SK-N-MC (cell line): ENCODE measurements around the gene SLC3A2.
A peak's percentile ranks its signal among the peaks of the same experiment; 100 is the strongest.
"Not testable (repeated sequence)": the region's sequence is repeated elsewhere in the genome, so short reads cannot be mapped to it uniquely, and the experiment has no call there.

ENCODE experiments used
- DNase-seq: peaks from one replicate; pipeline ENCODE4 v3.0.0-alpha.2; 2011; ENCODE audit warnings: low read depth, low spot score
- H3K27ac ChIP-seq: fragments of 200-600 bp; sonication (generic); 2 replicates; pipeline ENCODE4 v1.5.1; 2016; ENCODE audit warnings: mixed run types
- H3K36me3 ChIP-seq: fragments of 200-600 bp; sonication (generic); 2 replicates; pipeline ENCODE4 v1.6.1; 2017; ENCODE audit warnings: antibody characterized with exemption, low read length, mixed read lengths; ENCODE audit not compliant: insufficient read depth
- H3K4me3 ChIP-seq: fragments of 200-600 bp; sonication (generic); 2 replicates; pipeline ENCODE4 v1.5.1; 2016
- H3K9ac ChIP-seq: fragments of 200-600 bp; sonication (generic); 2 replicates; pipeline ENCODE4 v1.8.0; 2017; ENCODE audit warnings: mixed run types, mixed read lengths; ENCODE audit not compliant: insufficient read length
- H3K9me3 ChIP-seq: fragments of 200-600 bp; sonication (generic); 2 replicates; pipeline ENCODE4 v1.6.1; 2017; ENCODE audit warnings: low read depth, mild to moderate bottlenecking, antibody characterized with exemption, low read length, moderate library complexity, mixed read lengths
- EZH2 ChIP-seq: fragments of 200-600 bp; sonication (generic); IDR thresholded peaks from one replicate; pipeline ENCODE4 v1.6.1; 2017; ENCODE audit warnings: antibody characterized with exemption
- FOXP2 ChIP-seq: optimal IDR thresholded peaks from 2 replicates; pipeline ENCODE3; 2011; ENCODE audit warnings: mild to moderate bottlenecking, moderate library complexity; ENCODE audit not compliant: insufficient read depth; ENCODE audit errors: extremely low read length, control extremely low read depth
- POLR2AphosphoS5 ChIP-seq: IDR thresholded peaks from 2 replicates; pipeline ENCODE4 v1.6.1; 2012; ENCODE audit warnings: mild to moderate bottlenecking, low read depth, low read length, borderline replicate concordance

The SLC3A2 gene

DNA sequence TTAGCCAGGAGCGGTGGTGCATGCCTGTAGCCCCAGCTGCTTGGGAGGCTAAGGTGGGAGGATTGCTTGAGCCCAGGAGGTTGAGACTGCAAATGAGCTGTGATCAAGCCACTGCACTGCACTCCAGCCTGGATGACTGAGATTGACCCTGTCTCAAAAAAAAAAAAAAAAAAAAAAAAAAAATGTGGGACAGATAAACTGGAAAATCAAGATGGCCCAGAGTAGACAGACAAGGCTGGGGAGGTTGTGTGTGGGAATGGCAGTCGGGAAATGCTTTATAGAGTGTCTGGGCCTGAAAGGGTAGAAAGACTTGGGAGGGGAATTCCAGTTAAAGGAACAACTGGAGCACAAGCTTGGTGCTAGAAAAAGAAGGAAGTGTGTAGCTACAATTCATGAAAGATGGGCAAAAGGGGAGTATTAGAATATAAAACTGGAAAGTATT lies 23.1 kb upstream of the SLC3A2 start:
- Histone ChIP-seq H3K36me3 (peaks cover 49% of the 10 kb centered on the region), H3K27ac (peak overlapping the region; percentile 94), H3K9me3 (no peaks in the 10 kb centered on the region), H3K4me3 (peak overlapping the region; percentile 94), H3K9ac (peak overlapping the region; percentile 99)
- DNase-seq = no peak
- TF ChIP-seq POLR2AphosphoS5 (no peak), FOXP2 (no peak), EZH2 (no peak)

DNA sequence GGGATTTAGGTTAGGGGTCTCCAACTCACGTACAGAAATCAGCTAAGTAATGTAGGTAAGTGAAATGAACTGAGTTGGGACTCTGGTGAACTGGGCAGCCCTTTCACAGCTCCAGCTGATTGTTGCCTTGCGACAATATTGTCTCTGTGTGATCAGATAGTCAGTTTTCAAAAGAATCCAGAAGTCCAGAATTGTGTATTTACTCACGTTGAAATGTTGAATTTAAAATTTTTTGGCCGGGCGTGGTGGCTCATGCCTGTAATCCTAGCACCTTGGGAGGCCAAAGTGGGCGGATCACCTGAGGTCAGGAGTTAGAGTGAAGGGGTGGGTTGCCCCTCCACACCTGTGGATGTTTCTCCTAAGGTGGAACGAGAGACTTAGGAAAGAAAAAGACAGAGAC lies 22.5 kb upstream of the SLC3A2 start:
- no peaks in the 10 kb centered on the region for H3K9me3 ChIP-seq
- peak overlapping the region; percentile 94; the same call in 1 of the 2 replicates for H3K27ac ChIP-seq
- H3K36me3 ChIP-seq = peaks cover 46% of the 10 kb centered on the region
- DNase-seq = no peak
- H3K4me3 ChIP-seq = peak overlapping the region; percentile 94
- peak overlapping the region; percentile 99 for H3K9ac ChIP-seq
- TF ChIP-seq FOXP2 (no peak), POLR2AphosphoS5 (no peak), EZH2 (no peak)

DNA sequence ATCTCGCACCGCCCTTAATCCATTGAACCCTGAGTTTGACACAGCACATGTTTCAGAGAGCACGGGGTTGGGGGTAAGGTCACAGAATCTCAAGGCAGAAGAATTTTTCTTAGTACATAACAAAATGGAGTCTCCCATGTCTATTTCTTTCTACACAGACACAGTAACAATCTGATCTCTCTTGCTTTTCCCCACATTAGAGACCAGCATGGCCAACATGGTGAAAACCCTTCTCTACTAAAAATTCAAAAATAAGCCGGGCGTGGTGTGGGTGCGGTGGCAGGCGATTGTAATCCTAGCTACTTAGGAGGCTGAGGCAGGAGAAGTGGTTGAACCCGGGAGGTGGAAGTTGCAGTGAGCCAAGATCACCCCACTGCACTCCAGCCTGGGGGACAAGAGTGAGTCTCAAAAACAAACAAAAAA lies 21.4 kb upstream of the SLC3A2 start:
- Histone ChIP-seq H3K4me3 (peak overlapping the region; percentile 31; the same call in 1 of the 2 replicates), H3K36me3 (peaks cover 41% of the 10 kb centered on the region), H3K27ac (peak overlapping the region; percentile 74)
- not testable (repeated sequence) for DNase-seq, H3K9ac ChIP-seq, H3K9me3 ChIP-seq

DNA sequence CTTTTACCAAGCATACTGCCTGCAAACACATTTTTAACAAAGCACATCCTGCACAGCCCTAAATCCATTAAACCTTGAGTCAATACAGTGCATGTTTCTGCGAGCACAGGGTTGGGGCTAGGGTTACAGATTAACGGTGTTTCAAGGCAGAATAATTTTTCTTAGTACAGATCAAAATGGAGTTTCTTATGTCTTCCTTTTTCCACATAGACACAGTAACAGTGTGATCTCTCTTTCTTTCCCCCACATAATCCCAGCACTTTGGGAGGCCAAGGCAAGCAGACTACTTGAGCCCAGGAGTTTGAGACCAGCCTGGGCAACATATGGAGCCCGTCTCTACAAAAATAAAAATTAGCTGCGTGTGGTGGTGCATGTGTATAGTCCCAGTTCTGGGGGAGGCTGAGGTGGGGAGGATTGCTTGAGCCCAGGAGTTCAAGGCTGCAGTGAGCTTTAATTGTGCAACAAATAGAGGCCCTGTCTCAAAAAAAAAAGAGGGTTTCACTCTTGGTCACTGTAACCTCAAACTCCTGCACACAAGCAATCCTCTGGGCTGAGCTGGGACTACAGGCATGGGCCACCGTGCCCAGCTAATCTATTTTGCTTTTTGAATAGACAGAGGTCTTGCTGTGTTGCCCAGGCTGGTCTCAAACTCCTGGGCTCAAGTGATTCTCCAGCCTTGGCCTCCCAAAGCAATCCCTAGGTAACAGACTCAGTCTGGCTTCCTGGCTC lies 19.7 kb upstream of the SLC3A2 start:
- H3K9me3 ChIP-seq = no peaks in the 10 kb centered on the region
- H3K36me3 ChIP-seq = peaks cover 38% of the 10 kb centered on the region
- H3K4me3 ChIP-seq = no peak overlapping the region
- no peak for DNase-seq
- H3K27ac ChIP-seq = peak overlapping the region; percentile 73
- no peak overlapping the region for H3K9ac ChIP-seq
- TF ChIP-seq POLR2AphosphoS5 (no peak), EZH2 (no peak), FOXP2 (no peak)

DNA sequence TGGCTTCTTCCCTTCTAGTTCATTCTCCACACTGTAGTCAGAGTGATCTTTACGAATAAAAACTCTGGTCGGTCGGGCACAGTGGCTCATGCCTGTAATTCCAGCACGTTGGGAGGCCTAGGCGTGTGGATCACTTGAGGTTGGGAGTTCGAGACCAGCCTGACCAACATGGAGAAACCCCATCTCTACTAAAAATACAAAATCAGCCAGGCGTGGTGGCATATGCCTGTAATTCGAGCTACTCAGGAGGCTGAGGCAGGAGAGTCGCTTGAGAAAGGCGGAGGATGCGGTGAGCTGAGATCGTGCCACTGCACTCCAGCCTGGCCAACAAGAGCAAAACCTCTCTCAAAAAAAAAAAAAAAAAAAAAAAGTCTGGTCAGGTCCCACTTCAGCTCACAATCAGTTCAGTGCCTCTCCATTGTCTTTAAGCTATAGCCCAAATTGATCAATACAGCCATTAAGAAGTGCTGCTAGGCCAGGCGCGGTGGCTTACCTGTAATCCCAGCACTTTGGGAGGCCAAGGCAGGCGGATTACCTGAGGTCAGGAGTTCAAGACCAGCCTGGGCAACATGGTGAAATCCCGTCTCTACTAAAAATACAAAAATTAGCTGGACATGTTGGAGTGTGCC lies 19.0 kb upstream of the SLC3A2 start:
- DNase-seq, H3K9ac ChIP-seq, H3K4me3 ChIP-seq, H3K9me3 ChIP-seq: not testable (repeated sequence)
- Histone ChIP-seq H3K36me3 (peaks cover 44% of the 10 kb centered on the region), H3K27ac (peak overlapping the region; percentile 73; the same call in 1 of the 2 replicates)

DNA sequence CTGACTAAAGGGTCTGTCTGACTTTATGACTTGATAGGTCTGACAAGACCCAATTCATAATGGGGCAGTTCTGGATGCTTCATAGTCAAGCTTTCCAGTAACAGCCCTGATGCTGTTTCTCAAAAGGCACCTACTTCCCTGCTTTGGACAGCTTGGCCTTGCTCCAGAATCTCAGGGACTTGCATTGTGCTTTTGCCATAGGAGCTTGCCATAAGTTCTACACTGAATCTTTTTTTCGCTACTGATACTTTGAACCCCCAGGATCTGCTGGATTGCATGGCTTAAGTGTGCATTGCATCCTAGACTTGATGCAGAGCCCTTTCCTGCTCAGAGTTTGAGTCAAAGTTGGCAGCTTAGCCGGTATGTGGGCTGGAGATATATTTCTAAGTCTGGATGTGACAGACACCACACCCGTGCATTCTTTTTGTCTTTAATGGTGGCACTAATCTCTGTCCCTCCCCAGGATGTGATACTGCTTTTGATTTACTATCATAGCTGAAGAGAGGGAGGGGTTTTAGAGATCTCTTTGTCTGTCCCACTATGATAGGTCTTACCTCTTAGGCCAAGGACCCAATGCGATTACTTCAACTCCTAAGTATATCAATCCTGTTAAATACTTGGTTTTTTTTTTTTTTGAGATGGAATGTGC lies 16.9 kb upstream of the SLC3A2 start:
- TF ChIP-seq FOXP2 = no peak
- no peak for TF ChIP-seq POLR2AphosphoS5
- no peak for TF ChIP-seq EZH2
- Histone ChIP-seq H3K9me3 (no peaks in the 10 kb centered on the region), H3K27ac (no peak overlapping the region; the same call in 1 of the 2 replicates), H3K36me3 (peaks cover 50% of the 10 kb centered on the region), H3K9ac (no peak overlapping the region), H3K4me3 (no peak overlapping the region)
- no peak for DNase-seq

DNA sequence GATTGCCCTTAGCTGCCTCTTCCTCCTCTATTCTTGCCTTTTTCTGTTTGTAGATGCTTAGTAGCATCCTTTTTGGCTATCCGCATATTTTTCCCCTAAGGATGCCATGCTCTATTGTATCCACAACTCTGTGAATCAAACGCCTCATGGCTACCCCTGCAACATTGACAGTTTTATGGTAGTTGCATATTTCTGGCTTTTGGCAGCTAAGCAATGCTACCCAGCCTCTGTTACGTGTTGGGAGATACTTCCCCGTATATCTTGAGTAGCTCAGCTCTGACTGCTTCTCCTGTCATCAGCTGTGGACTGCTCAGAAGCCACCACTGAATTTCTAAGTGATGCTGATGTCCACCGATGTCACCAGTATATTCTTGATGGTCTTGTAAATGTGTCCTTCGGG lies 15.1 kb upstream of the SLC3A2 start:
- Histone ChIP-seq H3K27ac (no peak overlapping the region), H3K9me3 (no peaks in the 10 kb centered on the region), H3K4me3 (no peak overlapping the region), H3K9ac (no peak overlapping the region), H3K36me3 (peaks cover 50% of the 10 kb centered on the region)
- no peak for DNase-seq
- TF ChIP-seq FOXP2 (no peak), EZH2 (no peak), POLR2AphosphoS5 (no peak)

DNA sequence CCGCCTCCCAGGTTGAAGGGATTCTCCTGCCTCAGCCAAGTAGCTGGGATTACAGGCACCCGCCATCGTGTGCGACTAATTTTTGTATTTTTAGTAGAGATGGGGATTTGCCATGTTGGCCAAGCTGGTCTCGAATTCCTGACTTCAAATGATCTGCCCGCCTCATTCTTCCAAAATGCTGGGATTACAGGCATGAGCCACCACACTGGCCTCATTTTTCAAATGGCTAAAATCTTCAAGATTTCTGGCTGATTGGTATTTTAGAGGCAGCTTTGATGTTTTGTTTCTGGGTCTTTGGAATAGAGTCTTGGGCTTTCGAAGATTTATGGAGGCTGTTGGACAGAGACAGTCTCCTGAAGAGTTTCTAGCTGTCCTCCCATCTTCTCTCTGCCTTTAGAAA lies 5.8 kb upstream of the SLC3A2 start:
- no peak overlapping the region for H3K4me3 ChIP-seq
- peaks cover 69% of the 10 kb centered on the region for H3K36me3 ChIP-seq
- H3K9me3 ChIP-seq = no peaks in the 10 kb centered on the region
- no peak for DNase-seq
- TF ChIP-seq POLR2AphosphoS5 (no peak), EZH2 (no peak)
- no peak overlapping the region for H3K9ac ChIP-seq
- H3K27ac ChIP-seq = no peak overlapping the region; the same call in 1 of the 2 replicates
